ENCODE results near the gene TUBB8B.
"Not testable (repeated sequence)": the region's sequence is repeated elsewhere in the genome, so short reads cannot be mapped to it uniquely, and the experiment has no call there.

The TUBB8B gene

DNA sequence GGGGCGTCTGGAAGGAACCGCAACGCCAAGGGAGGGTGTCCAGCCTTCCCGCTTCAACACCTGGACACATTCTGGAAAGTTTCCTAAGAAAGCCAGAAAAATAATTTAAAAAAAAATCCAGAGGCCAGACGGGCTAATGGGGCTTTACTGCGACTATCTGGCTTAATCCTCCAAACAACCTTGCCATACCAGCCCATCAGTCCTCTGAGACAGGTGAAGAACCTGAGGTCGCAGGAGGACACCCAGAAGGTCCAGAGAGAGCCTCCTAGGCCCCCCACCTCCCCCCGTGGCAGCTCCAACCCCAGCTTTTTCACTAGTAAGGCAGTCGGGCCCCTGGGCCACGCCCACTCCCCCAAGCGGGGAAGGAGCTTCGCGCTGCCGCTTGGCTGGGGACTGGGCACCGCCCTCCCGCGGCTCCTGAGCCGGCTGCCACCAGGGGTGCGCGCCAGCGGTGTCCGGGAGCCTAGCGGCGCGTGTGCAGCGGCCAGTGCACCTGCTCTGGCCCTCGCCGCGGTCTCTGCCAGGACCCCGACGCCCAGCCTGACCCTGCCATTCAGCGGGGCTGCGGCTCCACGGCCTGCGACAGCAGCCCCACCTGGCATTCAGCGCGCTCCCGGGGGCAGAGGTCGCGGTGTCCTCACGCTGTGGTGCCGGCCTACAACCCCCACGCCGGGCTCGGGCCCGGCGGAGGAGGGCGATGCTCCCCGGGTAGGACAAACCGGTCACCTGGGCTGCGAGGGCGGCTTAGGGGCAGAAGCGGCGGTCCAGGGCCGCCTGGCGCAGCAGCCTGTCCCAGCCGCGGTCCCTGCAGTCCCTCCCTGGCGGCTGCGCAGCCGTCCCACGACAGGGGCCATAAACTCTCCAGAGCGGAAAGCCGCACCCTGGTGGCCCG is 37.8 kb downstream of the TUBB8B start:
- not testable (repeated sequence) for FAIRE-seq

DNA sequence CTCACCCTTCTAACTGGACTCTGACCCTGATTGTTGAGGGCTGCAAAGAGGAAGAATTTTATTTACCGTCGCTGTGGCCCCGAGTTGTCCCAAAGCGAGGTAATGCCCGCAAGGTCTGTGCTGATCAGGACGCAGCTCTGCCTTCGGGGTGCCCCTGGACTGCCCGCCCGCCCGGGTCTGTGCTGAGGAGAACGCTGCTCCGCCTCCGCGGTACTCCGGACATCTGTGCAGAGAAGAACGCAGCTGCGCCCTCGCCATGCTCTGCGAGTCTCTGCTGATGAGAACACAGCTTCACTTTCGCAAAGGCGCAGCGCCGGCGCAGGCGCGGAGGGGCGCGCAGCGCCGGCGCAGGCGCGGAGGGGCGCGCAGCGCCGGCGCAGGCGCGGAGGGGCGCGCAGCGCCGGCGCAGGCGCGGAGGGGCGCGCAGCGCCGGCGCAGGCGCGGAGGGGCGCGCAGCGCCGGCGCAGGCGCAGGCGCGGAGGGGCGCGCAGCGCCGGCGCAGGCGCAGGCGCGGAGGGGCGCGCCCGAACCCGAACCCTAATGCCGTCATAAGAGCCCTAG is 38.7 kb downstream of the TUBB8B start:
- FAIRE-seq, result not testable (repeated sequence)

- FAIRE-seq, result not testable (repeated sequence)
Observed at GRCh38 chr18:9937-10336, 39.5 kb downstream of the TUBB8B start.
